H1 (cell line): ENCODE measurements around the gene RIPK4. TPM values are rescaled to one million over a fixed set of nuclear protein-coding genes. Genes with fewer than 3 reads are reported as not detected.

Experiments
- TAF7 ChIP-seq: optimal IDR thresholded peaks from 2 replicates; pipeline ENCODE3; 2011; ENCODE audit warnings: low read depth, mild to moderate bottlenecking, inconsistent platforms, low read length, moderate library complexity, borderline replicate concordance
- polyA plus RNA-seq, 7 experiments: library from polyadenylated mRNA; depleted of rRNA in 3 of 7; stranded (reverse) in 5 of 7; unstranded in 2 of 7; fragments of >200 nt in 5 of 7; fragments of 200-250 nt in 2 of 7; gene quantifications; 1 replicate in 5 of 7; 2 replicates in 1 of 7; 4 replicates in 1 of 7; pipeline versions ENCODE4 v1.2.1 to v1.2.3, GENCODE V29; 2011 to 2013; ENCODE audit warnings: missing spikeins in 2 of 7, mixed read lengths in 2 of 7
- total RNA-seq: library from RNA; stranded (reverse); fragmentation: NEBNext Ultra II Directional; extraction: Animal tissue kit (Norgen Biotek cat#: 25700); gene quantifications from 2 replicates; pipeline ENCODE4 v1.2.1, GENCODE V29; 2021

RIPK4 gene
- total and polyA plus RNA-seq, 2 of the 8 experiments (the other 6 are each of a cell fraction or from before 2014, with no cell fraction given): 2.7 to 5.6 TPM

DNA sequence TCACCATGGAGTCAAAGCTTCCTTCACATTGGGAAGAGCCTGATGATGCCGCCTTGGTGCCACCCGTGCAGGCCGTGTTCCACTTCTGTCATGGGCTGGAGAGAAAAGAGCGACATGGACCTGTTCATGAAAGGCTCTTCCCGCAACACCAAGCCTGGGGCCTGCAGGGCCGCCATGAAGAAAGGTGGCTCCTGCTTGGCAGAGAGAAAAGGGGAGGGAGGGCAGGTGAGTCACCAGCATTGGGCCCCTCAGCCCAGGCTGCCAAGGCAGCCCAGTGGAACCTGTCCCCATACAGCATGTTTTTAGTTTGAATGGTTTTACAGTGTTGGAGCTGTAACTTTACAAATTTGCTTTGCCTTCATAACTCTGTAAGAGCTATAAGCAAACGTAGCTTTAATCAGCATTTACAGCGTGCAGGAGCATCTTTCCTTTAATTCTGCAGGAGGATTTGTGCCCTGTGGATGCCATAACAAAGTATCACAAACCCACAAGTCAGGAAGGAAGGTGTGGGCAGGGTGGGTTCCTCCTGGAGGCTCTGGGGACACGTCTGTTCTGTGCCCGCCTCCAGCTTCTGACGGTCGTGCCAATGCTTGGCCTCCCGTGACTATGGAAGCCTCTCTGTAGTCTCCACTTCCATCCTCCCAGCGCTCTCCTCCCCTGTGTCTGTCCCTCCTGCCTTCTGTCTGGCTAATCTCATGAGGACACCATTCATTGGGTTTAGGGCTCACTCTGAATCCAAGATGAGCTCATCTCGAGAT, 49.1 kb downstream of the RIPK4 start (continued):
- TF ChIP-seq TAF7: no peak
